ENCODE measurements around the gene CCND1. TPM values are rescaled to one million over a fixed set of nuclear protein-coding genes. Genes with fewer than 3 reads are reported as not detected.

Gene CCND1
- total RNA-seq, 1 experiment from 2014 or later: 331 TPM

GRCh38 chr11:69657911-69658625 is 17.1 kb downstream of the CCND1 start:
- no peak overlapping the region for H3K4me3 ChIP-seq (ENCODE audit: low read depth, low read length)
- ChIA-PET POLR2A (interaction anchor here (0.6 to 1.3 kb wide), 6 partner anchors 8 to 981 kb away, joined by 3 to 8 read pairs (median 4); partner anchors contain the start of gene LTO1), CTCF (interaction anchor here (0.8 to 5.6 kb wide), 4 partner anchors 12 to 557 kb away, joined by 3 to 44 read pairs (median 5); no protein-coding TSS in a partner anchor)
- BruUV-seq (replicated peaks): no TSS peak
- peaks cover 67% of the 10 kb centered on the region for H3K36me3 Mint-ChIP-seq (ENCODE audit: insufficient read depth, unreplicated experiment)
- H3K9me3 Mint-ChIP-seq (ENCODE audit: unreplicated experiment): no peaks in the 10 kb centered on the region
- H3K4me1 Mint-ChIP-seq (ENCODE audit: low read depth, unreplicated experiment): peaks cover 35% of the 10 kb centered on the region
- H3K9me3 ChIP-seq: no peaks in the 10 kb centered on the region
- peak overlapping the region; percentile 45 for H3K4me3 Mint-ChIP-seq (ENCODE audit: unreplicated experiment)
- no peak for TF ChIP-seq CTCF (IDR thresholded peaks at IDR 0.05; ENCODE audit: insufficient read depth in 1 of 2, low read depth in 1 of 2, low read length in 1 of 2, severe bottlenecking in 1 of 2, unreplicated experiment in 1 of 2)
- H3K36me3 ChIP-seq (ENCODE audit: control insufficient read depth, insufficient read depth, low read length): 0 out of 2 replicates have a peak, but pooled peaks cover 1% of the 10 kb centered on the region
- H3K4me1 ChIP-seq: peaks cover 42% of the 10 kb centered on the region
- no peaks in the 10 kb centered on the region for H3K27me3 ChIP-seq (replicated peaks; ENCODE audit: control insufficient read depth, insufficient read depth, low read length)
- H3K27ac Mint-ChIP-seq (ENCODE audit: unreplicated experiment): peak overlapping the region; percentile 14
- no peaks in the 10 kb centered on the region for H3K27me3 Mint-ChIP-seq (ENCODE audit: insufficient read depth, unreplicated experiment)
- intact Hi-C loops (cut with micrococcal nuclease; ENCODE audit: unreplicated experiment): loop anchor here (1.0 to 5.0 kb wide), 3 partner anchors 12 to 556 kb away; no protein-coding TSS in a partner anchor
- peak; percentile 91 to 93 for DNase-seq

GRCh38 chr11:69658626-69659450 is 17.9 kb downstream of the CCND1 start:
- H3K27me3 ChIP-seq (replicated peaks; ENCODE audit: control insufficient read depth, insufficient read depth, low read length): no peaks in the 10 kb centered on the region
- no peak for TF ChIP-seq CTCF (IDR thresholded peaks at IDR 0.05; ENCODE audit: insufficient read depth in 1 of 2, low read depth in 1 of 2, low read length in 1 of 2, severe bottlenecking in 1 of 2, unreplicated experiment in 1 of 2)
- peak in 1 of 2 experiments; percentile 29 for DNase-seq
- H3K36me3 Mint-ChIP-seq (ENCODE audit: insufficient read depth, unreplicated experiment): peaks cover 60% of the 10 kb centered on the region
- 0 out of 2 replicates have a peak, but pooled peaks cover 1% of the 10 kb centered on the region for H3K36me3 ChIP-seq (ENCODE audit: control insufficient read depth, insufficient read depth, low read length)
- no peak overlapping the region for H3K4me3 ChIP-seq (ENCODE audit: low read depth, low read length)
- no peaks in the 10 kb centered on the region for H3K9me3 Mint-ChIP-seq (ENCODE audit: unreplicated experiment)
- intact Hi-C loops (cut with micrococcal nuclease; ENCODE audit: unreplicated experiment): loop anchor here (1.0 to 5.0 kb wide), 3 partner anchors 11 to 557 kb away; no protein-coding TSS in a partner anchor
- H3K9me3 ChIP-seq: no peaks in the 10 kb centered on the region
- TSS peak; percentile 21 for BruUV-seq (replicated peaks)
- ChIA-PET POLR2A (interaction anchor here (0.6 to 1.3 kb wide), 5 partner anchors 10 to 981 kb away, joined by 3 to 8 read pairs (median 5); partner anchors contain the start of gene LTO1), CTCF (interaction anchor here (1.2 to 5.6 kb wide), 4 partner anchors 11 to 557 kb away, joined by 3 to 44 read pairs (median 5); partner anchors contain the start of gene LTO1)
- H3K4me1 ChIP-seq: peaks cover 42% of the 10 kb centered on the region
- H3K27me3 Mint-ChIP-seq (ENCODE audit: insufficient read depth, unreplicated experiment): no peaks in the 10 kb centered on the region
- no peak overlapping the region for H3K4me3 Mint-ChIP-seq (ENCODE audit: unreplicated experiment)
- peaks cover 35% of the 10 kb centered on the region for H3K4me1 Mint-ChIP-seq (ENCODE audit: low read depth, unreplicated experiment)
- peak overlapping the region; percentile 14 for H3K27ac Mint-ChIP-seq (ENCODE audit: unreplicated experiment)

- POLR2A ChIA-PET: no interaction called here
- DNase-seq: peak in 1 of 2 experiments; percentile 36
- H3K9me3 Mint-ChIP-seq (ENCODE audit: unreplicated experiment): no peaks in the 10 kb centered on the region
- BruUV-seq (replicated peaks): no TSS peak
- intact Hi-C loops (cut with micrococcal nuclease; ENCODE audit: unreplicated experiment): loop anchor here (5.0 kb wide), 2 partner anchors 217 to 557 kb away; no protein-coding TSS in a partner anchor
- H3K27ac Mint-ChIP-seq (ENCODE audit: unreplicated experiment): peak overlapping the region; percentile 46
- CTCF ChIA-PET: interaction anchor here (1.7 to 5.6 kb wide), 3 partner anchors 10 to 558 kb away, joined by 3 to 44 read pairs (median 7); partner anchors contain the start of gene LTO1
- peaks cover 33% of the 10 kb centered on the region for H3K4me1 Mint-ChIP-seq (ENCODE audit: low read depth, unreplicated experiment)
- H3K36me3 ChIP-seq (ENCODE audit: control insufficient read depth, insufficient read depth, low read length): 0 out of 2 replicates have a peak, but pooled peaks cover 1% of the 10 kb centered on the region
- no peak overlapping the region for H3K4me3 ChIP-seq (ENCODE audit: low read depth, low read length)
- TF ChIP-seq CTCF (IDR thresholded peaks at IDR 0.05; ENCODE audit: insufficient read depth in 1 of 2, low read depth in 1 of 2, low read length in 1 of 2, severe bottlenecking in 1 of 2, unreplicated experiment in 1 of 2): no peak
- no peaks in the 10 kb centered on the region for H3K27me3 ChIP-seq (replicated peaks; ENCODE audit: control insufficient read depth, insufficient read depth, low read length)
- peaks cover 59% of the 10 kb centered on the region for H3K36me3 Mint-ChIP-seq (ENCODE audit: insufficient read depth, unreplicated experiment)
- no peaks in the 10 kb centered on the region for H3K27me3 Mint-ChIP-seq (ENCODE audit: insufficient read depth, unreplicated experiment)
- H3K4me1 ChIP-seq: peaks cover 37% of the 10 kb centered on the region
- no peaks in the 10 kb centered on the region for H3K9me3 ChIP-seq
- no peak overlapping the region for H3K4me3 Mint-ChIP-seq (ENCODE audit: unreplicated experiment)
These were observed 18.6 kb downstream of the CCND1 start for GRCh38 chr11:69659591-69659990.
